A673 (cell line): ENCODE results near the gene G6PD. TPM values are rescaled to one million over a fixed set of nuclear protein-coding genes. Genes with fewer than 3 reads are reported as not detected.

Source experiments
- BruUV-seq: library from RNA; stranded (reverse); fragments of 400-500 nt; replicated peaks from 2 replicates; lab custom pipeline; 2021; lab: Mats Ljungman, UMichigan
- CTCF ChIA-PET: fragments of 300-600 bp; sonication (Branson Sonifier 250); formaldehyde crosslinking; loops from one replicate; lab custom pipeline; 2022; ENCODE audit warnings: antibody characterized with exemption; lab: Charles Lee
- POLR2A ChIA-PET: fragments of 300-600 bp; sonication (Branson Sonifier 250); formaldehyde crosslinking; loops from one replicate; lab custom pipeline; 2022; ENCODE audit warnings: antibody characterized with exemption; ENCODE audit not compliant: low non-redundant PET; lab: Charles Lee
- DNase-seq: peaks from one replicate; pipeline ENCODE4 v3.0.0-alpha.2; 2015; ENCODE audit warnings: low spot score
- H3K27ac ChIP-seq: fragments of 200-600 bp; sonication (generic); 2 replicates; pipeline ENCODE4 v1.5.1; 2016; ENCODE audit warnings: mixed run types, low read depth, mild to moderate bottlenecking, mixed read lengths, antibody characterized with exemption, low read length; ENCODE audit not compliant: poor library complexity, severe bottlenecking
- H3K27me3 ChIP-seq: fragments of 200-600 bp; sonication (generic); replicated peaks from 2 replicates; pipeline ENCODE4 v1.6.1; 2017; ENCODE audit warnings: mixed run types, low read depth, mild to moderate bottlenecking, mixed read lengths, antibody characterized with exemption, low read length; ENCODE audit not compliant: insufficient read depth, poor library complexity
- H3K36me3 ChIP-seq: fragments of 200-600 bp; sonication (generic); 2 replicates; pipeline ENCODE4 v1.6.1; 2016; ENCODE audit warnings: mixed run types, mild to moderate bottlenecking, mixed read lengths, antibody characterized with exemption, low read length; ENCODE audit not compliant: insufficient read depth, poor library complexity, severe bottlenecking
- H3K4me1 ChIP-seq: fragments of 200-600 bp; sonication (generic); 2 replicates; pipeline ENCODE4 v1.6.1; 2017; ENCODE audit warnings: mixed run types, mild to moderate bottlenecking, mixed read lengths, antibody characterized with exemption, low read length; ENCODE audit not compliant: insufficient read depth, poor library complexity, severe bottlenecking
- H3K4me3 ChIP-seq: fragments of 200-600 bp; sonication (generic); 2 replicates; pipeline ENCODE4 v1.5.1; 2016; ENCODE audit warnings: low read depth, mixed run types, mild to moderate bottlenecking, mixed read lengths, low read length; ENCODE audit not compliant: poor library complexity, severe bottlenecking
- H3K9me3 ChIP-seq: fragments of 200-600 bp; sonication (generic); 2 replicates; pipeline ENCODE4 v1.6.1; 2016; ENCODE audit warnings: mixed run types, low read depth, mild to moderate bottlenecking, mixed read lengths, antibody characterized with exemption, low read length; ENCODE audit not compliant: poor library complexity, severe bottlenecking
- CTCF ChIP-seq: fragments of 300-800, 200-600 bp; sonication (generic); conservative IDR thresholded peaks from 2 replicates; pipeline ENCODE4 v1.5.1; 2017; ENCODE audit warnings: low read depth, mild to moderate bottlenecking, antibody characterized with exemption, low read length, moderate library complexity, mixed read lengths
- EZH2 ChIP-seq: fragments of 200-600 bp; sonication (generic); IDR thresholded peaks from 2 replicates; pipeline ENCODE4 v1.6.1; 2017; ENCODE audit warnings: borderline replicate concordance, low read depth, mild to moderate bottlenecking, mixed read lengths, antibody characterized with exemption, low read length; ENCODE audit not compliant: poor library complexity, severe bottlenecking
- intact Hi-C: fragments of 100-400 bp; cut with micrococcal nuclease; formaldehyde crosslinking; loops from one replicate; pipeline ENCODE4 v1.10.0; 2022; ENCODE audit not compliant: unreplicated experiment
- total RNA-seq: library from RNA; stranded (reverse); gene quantifications from 2 replicates; pipeline ENCODE4 v1.2.3, GENCODE V29; 2021

Gene G6PD
- total RNA-seq, 1 experiment from 2014 or later = 203 TPM

DNA sequence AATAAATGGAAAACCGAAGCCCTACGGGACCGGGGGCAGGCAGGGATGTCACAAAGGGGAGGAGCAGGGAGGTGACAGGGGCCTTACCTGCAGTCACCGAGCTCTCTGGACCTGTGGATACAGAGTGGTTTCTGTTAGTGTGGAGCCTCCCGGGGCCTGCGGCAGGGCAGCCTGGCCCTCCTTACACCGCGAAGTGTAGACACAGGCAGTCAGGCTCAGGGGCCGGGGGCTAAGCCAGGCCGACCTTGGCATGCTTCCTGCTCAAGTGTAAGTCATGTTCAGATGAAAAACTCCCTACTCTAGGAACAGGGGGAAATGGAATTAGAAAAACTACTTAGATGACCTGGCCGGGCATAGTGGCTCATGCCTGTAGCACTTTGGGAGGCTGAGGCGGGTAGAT is 34.9 kb downstream of the G6PD start:
- intact Hi-C loops = no loop called here
- no peak for DNase-seq
- no peaks in the 10 kb centered on the region for H3K36me3 ChIP-seq
- H3K27ac ChIP-seq = no peak overlapping the region
- BruUV-seq = no TSS peak
- H3K9me3 ChIP-seq = no peaks in the 10 kb centered on the region
- CTCF ChIA-PET = no interaction called here
- H3K4me1 ChIP-seq = no peaks in the 10 kb centered on the region
- no peaks in the 10 kb centered on the region for H3K27me3 ChIP-seq
- no peak overlapping the region for H3K4me3 ChIP-seq
- TF ChIP-seq CTCF (no peak), EZH2 (no peak)
- POLR2A ChIA-PET = no interaction called here

DNA sequence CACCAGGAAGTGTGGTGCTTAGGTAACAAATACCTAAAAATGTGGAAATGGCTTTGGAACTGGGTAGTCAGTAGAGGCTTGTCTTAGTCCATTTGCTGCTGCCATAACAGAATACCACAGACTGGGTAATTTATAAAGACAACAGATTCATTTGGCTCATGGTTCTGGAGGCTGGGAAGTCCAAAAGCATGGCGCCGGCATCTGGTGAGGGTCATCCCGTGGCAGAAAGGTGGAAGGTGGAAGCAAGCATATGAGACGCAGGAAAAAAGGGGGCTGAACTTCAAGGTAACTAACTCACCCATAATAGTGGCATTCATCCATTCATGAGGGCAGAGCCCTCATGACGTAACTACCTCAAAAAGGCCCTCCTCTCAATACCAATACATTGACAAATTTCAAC is 37.2 kb downstream of the G6PD start:
- intact Hi-C loops = no loop called here
- Histone ChIP-seq H3K4me1 (no peaks in the 10 kb centered on the region), H3K27ac (no peak overlapping the region), H3K4me3 (no peak overlapping the region), H3K27me3 (no peaks in the 10 kb centered on the region), H3K36me3 (no peaks in the 10 kb centered on the region), H3K9me3 (no peaks in the 10 kb centered on the region)
- POLR2A ChIA-PET = no interaction called here
- TF ChIP-seq EZH2 = no peak
- TF ChIP-seq CTCF = no peak
- no peak for DNase-seq
- no TSS peak for BruUV-seq
- CTCF ChIA-PET = no interaction called here

DNA sequence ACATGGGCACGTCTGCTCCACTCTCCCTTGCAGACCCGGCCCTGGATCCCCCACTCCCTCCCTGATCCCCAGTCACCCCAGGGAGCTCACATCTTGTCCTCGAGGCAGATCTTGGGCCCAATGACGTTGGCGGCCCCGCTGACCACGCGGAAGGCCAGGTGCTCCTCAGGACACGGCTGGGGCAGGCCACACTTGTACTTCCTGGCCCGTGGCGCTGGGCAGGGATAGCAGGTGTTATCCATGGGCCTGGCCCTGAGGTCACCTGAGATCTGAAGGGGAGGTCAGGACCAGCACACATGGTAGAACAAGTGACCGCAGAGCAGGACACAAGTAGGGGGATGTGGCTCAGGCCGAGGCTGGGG is 38.3 kb downstream of the G6PD start:
- no peak for DNase-seq
- intact Hi-C loops = no loop called here
- H3K36me3 ChIP-seq = no peaks in the 10 kb centered on the region
- POLR2A ChIA-PET = no interaction called here
- H3K4me1 ChIP-seq = no peaks in the 10 kb centered on the region
- no peak for TF ChIP-seq CTCF
- no peak overlapping the region for H3K4me3 ChIP-seq
- no peak overlapping the region for H3K27ac ChIP-seq
- H3K27me3 ChIP-seq = no peaks in the 10 kb centered on the region
- CTCF ChIA-PET = no interaction called here
- H3K9me3 ChIP-seq = no peaks in the 10 kb centered on the region
- no TSS peak for BruUV-seq
